A549 (cell line): ENCODE data around the gene CYB5B. TPM values are rescaled to one million over a fixed set of nuclear protein-coding genes. Genes with fewer than 3 reads are reported as not detected.
"Not testable (repeated sequence)": the region's sequence is repeated elsewhere in the genome, so short reads cannot be mapped to it uniquely, and the experiment has no call there.

ENCODE experiments used
- ATAC-seq, 2 experiments: fragments of 200-7000 bp in 1 of 2; fragments of >200 bp in 1 of 2; cut with Nextera tagmentation in 1 of 2; cut with Tn5 transposase in 1 of 2; 3 replicates each; pipeline versions ENCODE4 v1.8.0 to v1.9.1; 2018 to 2020; ENCODE audit warnings: mild to moderate bottlenecking in 1 of 2, moderate library complexity in 1 of 2
- CTCF ChIA-PET: fragments of 300-600 bp; sonication (Branson Sonifier 250); formaldehyde crosslinking; extraction: SDS; loops from one replicate; lab custom pipeline; 2021; ENCODE audit warnings: antibody characterized with exemption, inconsistent platforms; lab: Yijun Ruan, JAX
- POLR2A ChIA-PET: fragments of 350-600 bp; formaldehyde crosslinking; extraction: SDS; loops from one replicate; lab custom pipeline; 2021; ENCODE audit warnings: antibody characterized with exemption, inconsistent platforms; lab: Yijun Ruan, JAX
- DNase-seq, 2 experiments: peaks; one replicate each; pipeline versions ENCODE4 v3.0.0 to v3.0.0-alpha.2; 2011 to 2016; ENCODE audit warnings: low read depth in 1 of 2, low spot score in 1 of 2
- FAIRE-seq: peaks from 2 replicates; lab custom pipeline; 2011; peaks lifted over from hg19 to GRCh38; lab: Jason Lieb, UNC
- H3K27ac ChIP-seq, 2 experiments: fragments of >200 bp; sonication (Bioruptor Twin); formaldehyde crosslinking; 3 replicates each; pipeline ENCODE4 v1.5.1; 2016 to 2017
- H3K4me1 ChIP-seq: fragments of >200 bp; sonication (Bioruptor Twin); formaldehyde crosslinking; 3 replicates; pipeline ENCODE4 v1.6.1; 2016
- H3K4me2 ChIP-seq: fragments of >200 bp; sonication (Bioruptor Twin); formaldehyde crosslinking; 3 replicates; pipeline ENCODE4 v1.6.1; 2016
- H3K4me3 ChIP-seq: fragments of >200 bp; sonication (Bioruptor Twin); formaldehyde crosslinking; 3 replicates; pipeline ENCODE4 v1.5.1; 2016
- H3K9me3 ChIP-seq: fragments of >200 bp; sonication (Bioruptor Twin); formaldehyde crosslinking; 3 replicates; pipeline ENCODE4 v1.6.1; 2016
- BCL3 ChIP-seq: fragments of >200 bp; sonication (Bioruptor Twin); formaldehyde crosslinking; IDR thresholded peaks from 3 replicates; pipeline ENCODE4 v1.6.1; 2016
- CHD4 ChIP-seq: fragments of 200-600 bp; sonication (generic); IDR thresholded peaks from 2 replicates; pipeline ENCODE4 v1.6.1; 2016; ENCODE audit warnings: antibody characterized with exemption, mild to moderate bottlenecking, borderline replicate concordance
- EP300 ChIP-seq, 2 experiments: fragments of >200 bp; sonication (Bioruptor Twin); formaldehyde crosslinking; IDR thresholded peaks; 2 replicates in 1 of 2; 3 replicates in 1 of 2; pipeline ENCODE4 v1.6.1; 2016 to 2017
- FOSB ChIP-seq: fragments of 250-450 bp; sonication (Bioruptor Pico); IDR thresholded peaks from 2 replicates; pipeline ENCODE4 v1.5.0; 2020; ENCODE audit warnings: mild to moderate bottlenecking, moderate library complexity
- HDAC2 ChIP-seq: fragments of 200-600 bp; sonication (generic); IDR thresholded peaks from 2 replicates; pipeline ENCODE4 v1.6.1; 2016
- HOXB13 ChIP-seq: fragments of 250-450 bp; sonication (Bioruptor Pico); IDR thresholded peaks from 2 replicates; pipeline ENCODE4 v1.5.0; 2020; ENCODE audit warnings: low read depth, mild to moderate bottlenecking, moderate library complexity
- JUN ChIP-seq, 2 experiments: fragments of >200 bp; sonication (Bioruptor Twin); formaldehyde crosslinking; IDR thresholded peaks; 2 replicates in 1 of 2; 3 replicates in 1 of 2; pipeline ENCODE4 v1.6.1; 2016 to 2017
- MAFK ChIP-seq: fragments of 450-650 bp; IDR thresholded peaks from 2 replicates; pipeline ENCODE4 v1.6.1; 2014; ENCODE audit not compliant: partially characterized antibody
- MAZ ChIP-seq: fragments of 150-350 bp; IDR thresholded peaks from 2 replicates; pipeline ENCODE4 v1.6.1; 2014; ENCODE audit warnings: antibody characterized with exemption, low read depth, low read length, borderline replicate concordance
- MYC ChIP-seq: IDR thresholded peaks from 2 replicates; pipeline ENCODE4 v1.6.1; 2012; ENCODE audit warnings: mild to moderate bottlenecking, inconsistent platforms, low read length, improper control_type of control experiment, borderline replicate concordance
- NFE2L2 ChIP-seq: fragments of 150-350 bp; conservative IDR thresholded peaks from 2 replicates; pipeline ENCODE4 v1.6.1; 2014; ENCODE audit warnings: low read length
- NR3C1 ChIP-seq: fragments of >200 bp; sonication (Bioruptor Twin); formaldehyde crosslinking; IDR thresholded peaks from 3 replicates; pipeline ENCODE4 v1.6.1; 2017
- POLR2A ChIP-seq: IDR thresholded peaks from 2 replicates; pipeline ENCODE4 v1.6.1; 2012; ENCODE audit warnings: mild to moderate bottlenecking, low read length
- SMC3 ChIP-seq: fragments of >200 bp; sonication (Bioruptor Twin); formaldehyde crosslinking; IDR thresholded peaks from 3 replicates; pipeline ENCODE4 v1.6.1; 2018; ENCODE audit warnings: inconsistent platforms
- TFCP2L1 ChIP-seq: fragments of 250-450 bp; sonication (Bioruptor Pico); IDR thresholded peaks from 2 replicates; pipeline ENCODE4 v1.5.0; 2021; ENCODE audit warnings: mild to moderate bottlenecking
- ZC3H11A ChIP-seq: fragments of 450-650 bp; IDR thresholded peaks from 2 replicates; pipeline ENCODE4 v1.6.1; 2014; ENCODE audit warnings: antibody characterized with exemption, mild to moderate bottlenecking
- ZNF302 ChIP-seq: fragments of 250-450 bp; sonication (Bioruptor Pico); IDR thresholded peaks from 2 replicates; pipeline ENCODE4 v1.9.0; 2021; ENCODE audit warnings: inconsistent platforms, mild to moderate bottlenecking, moderate library complexity
- WGBS: methylation state at CpG from one replicate; pipeline ENCODE4 v1.1.6; 2017; ENCODE audit errors: missing lambda C conversion rate; 5-methylcytosine and 5-hydroxymethylcytosine counted together
- polyA plus RNA-seq, 4 experiments: library from polyadenylated mRNA; depleted of rRNA in 3 of 4; stranded (reverse); fragments of >200 nt; fragmentation: RNase III in 1 of 4; extraction: RNeasy Plus Mini Kit Qiagen cat#74134 plus additional on column Dnase treatment in 1 of 4; gene quantifications; 2 replicates in 3 of 4; 3 replicates in 1 of 4; pipeline ENCODE4 v1.2.3, GENCODE V29; 2011 to 2017

The CYB5B gene
- polyA plus RNA-seq, 2 of the 4 experiments (the other 2 are of a cell fraction): 248 to 477 TPM

- no peak for TF ChIP-seq MYC
Observed at GRCh38 chr16:69423189-69423588, 1.2 kb upstream of the CYB5B start (continued).

GRCh38 chr16:69424935-69425784, 741 bp downstream of the CYB5B start:
- TF ChIP-seq ZC3H11A (no peak), EP300 (IDR thresholded peaks at IDR 0.05) (no peak), NFE2L2 (no peak), MAZ (no peak), TFCP2L1 (CRISPR knock-in tag) (no peak)
- TF ChIP-seq, all 56 proteins: peak for 0
- H3K4me1 ChIP-seq: peaks cover 21% of the 10 kb centered on the region
- FAIRE-seq: no peak
- ChIA-PET POLR2A (interaction anchor here (1.1 to 1.6 kb wide), 2 partner anchors 21 to 29 kb away, joined by 3 to 6 read pairs; no protein-coding TSS in a partner anchor), CTCF (interaction anchor here (0.9 to 2.7 kb wide), 4 partner anchors 11 to 250 kb away, joined by 3 to 7 read pairs (median 5); no protein-coding TSS in a partner anchor)
- peaks cover 8% of the 10 kb centered on the region; the same call in 1 of the 3 replicates for H3K9me3 ChIP-seq
- no peak for DNase-seq
- peak; percentile 15 to 43; a peak in 5 of 6 replicates for ATAC-seq
- H3K27ac ChIP-seq: peak overlapping the region; percentile 81 to 90
- 2% methylated on average over 11 of the region's 11 CpGs for WGBS
- peak overlapping the region; percentile 68 for H3K4me3 ChIP-seq
- H3K4me2 ChIP-seq: peak overlapping the region; percentile 98

GRCh38 chr16:69428652-69429051, 4.2 kb downstream of the CYB5B start:
- ATAC-seq (no peak), DNase-seq (no peak), FAIRE-seq (no peak)
- Histone ChIP-seq H3K4me3 (no peak overlapping the region), H3K27ac (no peak overlapping the region), H3K4me1 (peaks cover 7% of the 10 kb centered on the region; the same call in 2 of the 3 replicates), H3K4me2 (no peak overlapping the region), H3K9me3 (peaks cover 8% of the 10 kb centered on the region; the same call in 1 of the 3 replicates)
- 0 out of 5 replicates have a peak, but pooled peaks of 1 of the 2 experiments have one; percentile 23 for TF ChIP-seq JUN (IDR thresholded peaks at IDR 0.05)
- TF ChIP-seq MAZ: no peak
- peak; percentile 25; the same call in 1 of the 2 replicates for TF ChIP-seq FOSB (CRISPR knock-in tag)
- ChIA-PET CTCF (interaction anchor here (1.1 to 2.7 kb wide), 4 partner anchors 11 to 33 kb away, joined by 3 to 9 read pairs (median 4); no protein-coding TSS in a partner anchor), POLR2A (interaction anchor here (0.5 kb wide), 1 partner anchor 11 kb away, joined by 3 read pairs; no protein-coding TSS in a partner anchor)
- 94% methylated on average over 2 of the region's 2 CpGs for WGBS

GRCh38 chr16:69429058-69429640, 4.7 kb downstream of the CYB5B start:
- POLR2A ChIA-PET: not testable (repeated sequence)
- TF ChIP-seq MAFK: peak; percentile 93
- TF ChIP-seq, all 56 proteins: peak for 1; not testable (repeated sequence) for 55
- not testable (repeated sequence) for DNase-seq, FAIRE-seq, H3K4me1 ChIP-seq, H3K4me2 ChIP-seq, H3K9me3 ChIP-seq, ATAC-seq, H3K27ac ChIP-seq, H3K4me3 ChIP-seq
- 96% methylated on average over 7 of the region's 7 CpGs for WGBS
- CTCF ChIA-PET: interaction anchor here (2.7 kb wide), 1 partner anchor 31 kb away, joined by 9 read pairs; no protein-coding TSS in a partner anchor

- Histone ChIP-seq H3K9me3 (peaks cover 8% of the 10 kb centered on the region; the same call in 1 of the 3 replicates), H3K4me2 (no peak overlapping the region)
- POLR2A ChIA-PET: no interaction called here
- TF ChIP-seq HDAC2 (no peak), HOXB13 (no peak), SMC3 (no peak), MAZ (no peak), NR3C1 (no peak), ZNF302 (CRISPR knock-in tag) (no peak), BCL3 (no peak), CHD4 (no peak), POLR2A (no peak)
- TF ChIP-seq, all 56 proteins: peak for 0
- Histone ChIP-seq H3K4me3 (no peak overlapping the region), H3K4me1 (peaks cover 13% of the 10 kb centered on the region), H3K27ac (no peak overlapping the region)
- CTCF ChIA-PET: interaction anchor here (0.9 to 1.0 kb wide), 3 partner anchors 8 to 21 kb away, joined by 3 to 4 read pairs (median 3); no protein-coding TSS in a partner anchor
- 84% methylated on average over 2 of the region's 2 CpGs for WGBS
- no peak for ATAC-seq
- DNase-seq: no peak
- FAIRE-seq: no peak
Observed at GRCh38 chr16:69431948-69432468, 7.6 kb downstream of the CYB5B start.
